NCI-H510A (cell line): ENCODE measurements around the gene HDAC4.

Source experiments
- DNase-seq: peaks from one replicate; lab custom pipeline; 2025; lab: John Stamatoyannopoulos, UW

HDAC4 gene

GRCh38 chr2:239061824-239062570 is 338.8 kb downstream of the HDAC4 start:
- no peak for DNase-seq

GRCh38 chr2:239061121-239061666 is 339.6 kb downstream of the HDAC4 start:
- no peak for DNase-seq

GRCh38 chr2:239060676-239061075 is 340.1 kb downstream of the HDAC4 start:
- no peak for DNase-seq

- DNase-seq = no peak
Measured at GRCh38 chr2:239059854-239060253, 341.0 kb downstream of the HDAC4 start.

- no peak for DNase-seq
Measured at GRCh38 chr2:239058766-239059165, 342.1 kb downstream of the HDAC4 start.

GRCh38 chr2:239057533-239057932 is 343.3 kb downstream of the HDAC4 start:
- no peak for DNase-seq

- DNase-seq = no peak
Measured at GRCh38 chr2:239056611-239057010, 344.2 kb downstream of the HDAC4 start.

GRCh38 chr2:239055756-239056493 is 344.9 kb downstream of the HDAC4 start:
- DNase-seq = no peak

GRCh38 chr2:239054921-239055320 is 345.9 kb downstream of the HDAC4 start:
- no peak for DNase-seq

GRCh38 chr2:239053801-239054503 is 346.9 kb downstream of the HDAC4 start:
- DNase-seq = no peak

GRCh38 chr2:239052798-239053665 is 347.8 kb downstream of the HDAC4 start:
- no peak for DNase-seq

GRCh38 chr2:239051891-239052445 is 348.9 kb downstream of the HDAC4 start:
- DNase-seq = no peak

GRCh38 chr2:239050252-239050649 is 350.6 kb downstream of the HDAC4 start:
- no peak for DNase-seq

- no peak for DNase-seq
Measured at GRCh38 chr2:239049421-239050251, 351.2 kb downstream of the HDAC4 start.

- DNase-seq = no peak
Measured at GRCh38 chr2:239048736-239049135, 352.1 kb downstream of the HDAC4 start.

GRCh38 chr2:239047861-239048260 is 353.0 kb downstream of the HDAC4 start:
- DNase-seq = no peak

GRCh38 chr2:239047420-239047819 is 353.4 kb downstream of the HDAC4 start:
- DNase-seq = no peak

GRCh38 chr2:239046822-239047221 is 354.0 kb downstream of the HDAC4 start:
- no peak for DNase-seq

- DNase-seq = no peak
Measured at GRCh38 chr2:239044336-239044735, 356.5 kb downstream of the HDAC4 start.

- no peak for DNase-seq
Measured at GRCh38 chr2:239043326-239043725, 357.5 kb downstream of the HDAC4 start.
